Renal cortex interstitium (tissue), 11 donors: ENCODE results near the gene RPUSD1. TPM values are rescaled to one million over a fixed set of nuclear protein-coding genes. Genes with fewer than 3 reads are reported as not detected.
"Not testable (repeated sequence)": the region's sequence is repeated elsewhere in the genome, so short reads cannot be mapped to it uniquely, and the experiment has no call there.

ENCODE experiments used
- DNase-seq, 11 donors: peaks; one replicate each; pipeline ENCODE4 v3.0.0-alpha.2; 2013; ENCODE audit warnings: low read depth in 9 of 11, low spot score in 4 of 11; ENCODE audit errors: extremely low read depth in 1 of 11
- polyA plus RNA-seq, 3 donors: library from polyadenylated mRNA; unstranded; fragments of 120-200 nt; gene quantifications; one replicate each; pipeline ENCODE4 v1.2.1, GENCODE V29; 2013; ENCODE audit not compliant: insufficient read length in 3 of 3

RPUSD1 gene
- polyA plus RNA-seq, 3 donors: 9.1 to 22.4 (median 16.7) TPM

DNA sequence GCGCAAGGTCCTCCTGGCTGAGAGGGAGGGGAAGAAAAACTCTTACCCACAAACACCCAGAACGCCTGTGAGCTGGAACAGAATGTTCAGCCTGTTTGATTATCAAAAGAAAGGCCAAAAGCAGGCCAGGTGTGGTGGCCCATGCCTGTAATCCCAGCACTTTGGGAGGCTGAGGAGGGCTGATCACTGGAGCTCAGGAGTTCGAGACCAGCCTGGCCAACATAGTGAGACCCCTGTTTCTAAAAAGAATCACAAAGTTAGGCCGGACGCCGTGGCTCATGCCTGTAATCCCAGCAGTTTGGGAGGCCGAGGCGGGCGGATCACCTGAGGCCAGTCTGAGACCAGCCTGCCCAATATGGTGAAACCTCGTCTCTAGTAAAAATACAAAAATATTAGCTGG lies 11.9 kb downstream of the RPUSD1 start:
- DNase-seq: not testable (repeated sequence)

DNA sequence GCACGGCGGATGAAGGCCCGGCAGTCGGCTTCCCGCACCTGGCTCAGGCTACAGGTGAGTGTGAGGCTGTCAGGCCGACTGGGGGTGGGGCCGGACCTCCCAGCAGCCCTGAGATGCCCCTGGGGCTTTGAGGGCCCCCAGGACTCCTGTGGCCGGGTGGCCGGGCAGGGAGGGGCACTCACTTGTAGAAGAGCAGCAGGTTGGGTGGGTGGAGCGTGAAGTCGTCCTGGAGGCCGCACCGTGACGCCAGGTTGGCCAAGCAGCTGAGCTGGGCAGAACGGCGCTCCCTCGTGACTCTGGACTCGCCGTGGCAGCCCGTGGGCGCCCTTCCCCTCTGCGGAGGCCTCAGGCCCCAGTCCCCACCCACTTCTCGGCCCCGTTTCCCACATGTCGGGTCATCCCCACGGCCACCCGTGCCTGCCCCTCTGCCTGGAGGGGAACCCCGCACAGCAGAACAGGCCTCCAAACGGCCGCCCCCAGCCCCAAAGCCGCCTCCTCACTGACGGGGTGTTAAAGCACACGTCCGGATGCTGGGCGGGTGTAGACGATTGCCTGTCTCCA lies 12.9 kb downstream of the RPUSD1 start:
- DNase-seq: no peak

DNA sequence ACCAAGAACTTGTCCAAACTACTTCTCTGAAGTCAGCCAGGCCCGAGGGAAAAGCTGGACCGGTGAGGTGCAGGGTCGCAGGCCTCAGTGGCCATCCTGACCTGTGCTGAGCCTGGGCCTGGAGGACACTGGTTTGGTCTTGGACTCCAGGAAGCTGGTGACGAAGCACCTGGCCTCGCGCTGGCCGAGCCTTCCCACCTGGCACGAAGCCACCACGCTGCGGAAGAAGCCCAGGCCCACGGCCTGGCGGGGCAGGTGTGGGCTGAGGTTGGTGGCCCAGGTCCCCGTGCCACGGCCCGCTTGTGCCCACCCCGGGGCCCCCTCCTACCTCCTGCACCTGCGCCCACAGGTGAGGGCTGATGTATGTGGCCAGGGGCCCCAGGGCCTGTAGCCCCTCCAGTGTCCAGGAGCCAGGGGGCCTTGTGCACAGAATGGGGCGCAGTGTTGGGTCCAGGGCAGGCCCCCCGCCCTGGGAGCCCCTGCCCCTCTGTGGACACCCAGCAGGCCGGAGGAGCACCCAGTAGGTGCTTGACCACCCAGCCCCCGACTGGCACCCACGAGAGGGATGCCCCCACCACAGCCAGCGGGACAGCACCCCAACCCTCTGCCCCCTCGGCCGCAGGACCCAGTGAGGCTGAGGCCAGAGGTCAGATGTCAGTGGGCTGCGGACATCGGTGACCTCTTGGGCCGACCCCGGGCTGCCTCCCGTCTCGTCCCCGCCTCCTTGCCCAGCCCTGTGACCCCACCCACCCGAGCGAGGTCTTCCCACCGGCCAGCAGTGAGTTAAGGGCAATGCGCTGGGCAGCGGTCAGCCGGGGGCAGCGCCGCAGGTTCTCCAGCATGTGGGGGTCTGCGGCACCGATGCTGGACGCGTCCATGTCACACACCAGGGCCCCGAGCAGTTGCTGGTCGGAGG lies 13.8 kb downstream of the RPUSD1 start:
- DNase-seq: no peak

DNA sequence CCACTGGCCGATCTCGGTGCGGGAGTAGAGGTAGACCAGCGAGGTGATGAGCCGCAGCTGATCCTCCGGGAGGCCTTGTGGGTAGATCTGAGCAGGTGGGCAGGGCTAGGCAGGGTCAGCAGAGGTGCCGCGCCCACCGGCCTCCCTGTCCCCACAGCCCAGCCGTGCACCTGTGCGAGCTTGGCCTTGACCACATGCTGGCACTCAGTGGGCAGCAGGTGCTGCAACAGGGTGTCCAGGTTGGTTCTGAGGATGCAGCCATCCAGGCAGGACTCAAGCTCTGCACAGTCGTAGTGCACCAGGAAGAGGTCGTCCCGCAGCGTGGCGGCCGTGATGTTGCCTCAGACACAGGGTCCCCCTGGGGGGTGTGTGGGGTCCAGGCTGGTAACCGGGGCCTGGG lies 15.2 kb downstream of the RPUSD1 start:
- DNase-seq: no peak

DNA sequence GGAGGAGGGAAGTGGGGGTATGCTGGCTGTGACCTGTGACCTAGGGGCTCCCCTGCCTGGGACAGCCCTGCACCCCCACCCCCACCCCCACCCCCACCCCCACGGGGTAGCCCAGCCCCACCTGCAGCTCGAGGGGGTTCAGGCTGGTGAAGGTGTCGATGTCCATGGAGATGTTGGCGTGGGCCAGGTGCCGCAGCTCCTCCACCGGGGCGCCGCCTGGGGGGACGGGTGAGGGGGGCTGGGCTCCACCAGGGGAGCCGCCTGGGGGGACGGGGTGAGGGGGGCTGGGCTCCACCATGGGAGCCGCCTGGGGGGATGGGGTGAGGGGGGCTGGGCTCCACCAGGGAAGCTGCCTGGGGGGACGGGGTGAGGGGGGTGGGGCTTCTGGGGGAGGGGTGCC lies 17.8 kb downstream of the RPUSD1 start:
- no peak for DNase-seq

DNA sequence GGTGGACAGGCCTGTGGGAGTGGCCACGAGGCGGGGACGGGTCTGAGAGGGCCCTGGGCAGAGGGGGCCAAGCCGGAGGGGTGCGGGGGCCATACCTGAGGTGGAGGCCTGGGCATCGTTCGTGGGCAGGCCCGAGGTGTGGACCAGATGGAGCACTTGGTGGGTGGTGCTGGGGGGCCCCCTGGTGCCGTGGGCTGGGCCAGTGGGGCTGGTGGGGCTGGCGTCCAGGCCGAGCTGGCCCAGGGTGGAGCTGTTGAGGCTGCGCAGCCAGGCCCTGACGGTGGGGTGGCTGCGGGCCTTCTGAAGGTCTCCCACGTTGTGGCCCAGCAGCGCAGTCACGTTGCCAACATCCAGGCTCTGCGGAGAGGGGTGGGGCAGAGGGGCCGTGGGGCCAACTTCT lies 18.2 kb downstream of the RPUSD1 start:
- DNase-seq: no peak

DNA sequence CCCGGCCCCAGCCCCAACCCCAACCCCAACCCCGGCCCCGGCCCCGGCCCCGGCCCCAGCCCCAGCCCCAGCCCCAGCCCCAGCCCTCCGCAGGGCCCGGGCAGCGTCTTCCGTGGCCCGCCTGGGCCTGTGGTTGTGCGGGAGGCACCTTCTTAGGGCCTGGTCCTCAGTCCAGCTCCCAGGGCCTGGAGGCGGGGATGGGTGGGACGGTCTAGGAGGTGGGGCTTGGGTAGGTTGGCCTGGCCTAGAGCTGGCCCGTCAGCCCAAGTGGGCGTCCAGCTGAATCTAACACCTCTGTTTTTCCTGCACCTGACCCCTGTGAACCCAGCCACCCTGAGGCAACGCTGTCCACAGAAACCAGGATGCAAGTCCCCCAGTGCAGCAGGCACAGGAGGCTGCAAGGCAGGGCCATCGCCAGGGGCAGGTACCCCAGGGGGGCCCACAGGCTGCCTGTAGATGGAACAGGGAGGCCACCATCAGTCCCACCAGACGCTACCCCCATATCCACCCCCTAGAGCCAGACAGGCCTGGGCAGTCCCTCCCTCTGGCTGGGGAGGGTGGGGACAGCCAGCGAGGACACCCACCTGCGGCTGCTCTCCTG lies 18.9 kb downstream of the RPUSD1 start:
- DNase-seq: no peak

DNA sequence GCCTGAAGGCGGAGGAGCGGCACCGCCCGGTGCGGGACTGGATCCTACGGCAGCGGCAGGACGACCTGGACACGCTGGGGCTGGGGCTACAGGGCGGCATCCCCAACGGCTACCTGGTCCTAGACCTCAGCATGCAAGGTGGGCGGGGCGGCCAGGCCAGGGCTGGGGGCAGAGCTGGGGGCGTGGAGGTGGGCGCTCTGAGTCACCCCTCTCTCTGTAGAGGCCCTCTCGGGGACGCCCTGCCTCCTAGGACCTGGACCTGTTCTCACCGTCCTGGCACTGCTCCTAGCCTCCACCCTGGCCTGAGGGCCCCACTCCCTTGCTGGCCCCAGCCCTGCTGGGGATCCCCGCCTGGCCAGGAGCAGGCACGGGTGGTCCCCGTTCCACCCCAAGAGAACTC lies 19.8 kb downstream of the RPUSD1 start:
- no peak for DNase-seq

DNA sequence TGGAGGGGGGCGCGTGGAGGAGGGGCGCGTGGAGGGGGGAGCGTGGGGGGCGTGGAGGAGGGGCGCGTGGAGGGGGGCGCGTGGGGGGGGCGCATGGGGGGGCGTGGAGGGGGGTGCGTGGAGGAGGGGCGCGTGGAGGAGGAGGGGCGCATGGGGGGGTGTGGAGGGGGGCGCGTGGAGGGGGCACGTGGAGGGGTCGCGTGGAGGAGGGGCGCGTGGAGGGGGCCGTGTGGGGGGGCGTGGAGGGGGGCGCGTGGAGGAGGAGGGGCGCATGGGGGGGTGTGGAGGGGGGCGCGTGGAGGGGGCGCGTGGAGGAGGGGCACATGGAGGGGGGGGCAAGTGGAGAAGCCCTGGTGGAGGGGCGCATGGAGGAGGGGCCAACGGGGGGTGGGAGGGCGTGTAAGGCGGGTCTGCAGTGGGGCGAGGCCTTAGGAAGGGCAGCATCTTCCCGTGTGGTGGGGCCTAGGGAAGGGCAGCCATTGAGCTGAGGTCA lies 20.4 kb downstream of the RPUSD1 start:
- no peak for DNase-seq

DNA sequence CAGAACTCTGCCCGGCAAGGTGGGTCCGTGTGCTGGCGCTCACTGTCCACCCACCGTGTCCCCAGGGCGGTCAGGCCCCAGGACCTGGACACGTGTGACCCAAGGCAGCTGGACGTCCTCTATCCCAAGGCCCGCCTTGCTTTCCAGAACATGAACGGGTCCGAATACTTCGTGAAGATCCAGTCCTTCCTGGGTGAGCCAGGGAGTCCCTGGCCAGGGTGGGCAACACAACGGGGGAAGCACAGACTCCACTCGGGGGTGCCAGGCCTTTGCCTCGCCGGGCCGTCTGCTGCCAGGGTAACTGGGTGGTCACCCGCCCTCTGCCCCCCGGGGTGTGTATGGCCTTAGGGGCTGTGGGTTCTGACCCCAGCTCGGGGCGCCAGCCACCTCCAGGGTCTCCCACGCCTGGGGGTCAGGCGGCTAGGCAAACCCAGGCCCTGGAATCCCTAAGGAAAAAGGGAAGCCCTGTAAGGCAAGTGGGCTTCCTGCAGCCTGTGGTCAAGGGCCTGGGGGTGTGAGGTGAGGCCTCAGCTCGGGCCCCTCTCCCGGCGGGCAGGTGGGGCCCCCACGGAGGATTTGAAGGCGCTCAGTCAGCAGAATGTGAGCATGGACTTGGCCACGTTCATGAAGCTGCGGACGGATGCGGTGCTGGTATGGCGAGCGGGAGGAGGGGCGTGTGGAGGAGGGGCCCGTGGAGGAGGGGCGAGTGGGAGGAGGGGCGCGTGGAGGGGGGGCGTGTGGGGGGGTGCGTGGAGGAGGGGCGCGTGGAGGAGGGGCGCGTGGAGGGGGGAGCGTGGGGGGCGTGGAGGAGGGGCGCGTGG lies 21.2 kb downstream of the RPUSD1 start:
- no peak for DNase-seq

DNA sequence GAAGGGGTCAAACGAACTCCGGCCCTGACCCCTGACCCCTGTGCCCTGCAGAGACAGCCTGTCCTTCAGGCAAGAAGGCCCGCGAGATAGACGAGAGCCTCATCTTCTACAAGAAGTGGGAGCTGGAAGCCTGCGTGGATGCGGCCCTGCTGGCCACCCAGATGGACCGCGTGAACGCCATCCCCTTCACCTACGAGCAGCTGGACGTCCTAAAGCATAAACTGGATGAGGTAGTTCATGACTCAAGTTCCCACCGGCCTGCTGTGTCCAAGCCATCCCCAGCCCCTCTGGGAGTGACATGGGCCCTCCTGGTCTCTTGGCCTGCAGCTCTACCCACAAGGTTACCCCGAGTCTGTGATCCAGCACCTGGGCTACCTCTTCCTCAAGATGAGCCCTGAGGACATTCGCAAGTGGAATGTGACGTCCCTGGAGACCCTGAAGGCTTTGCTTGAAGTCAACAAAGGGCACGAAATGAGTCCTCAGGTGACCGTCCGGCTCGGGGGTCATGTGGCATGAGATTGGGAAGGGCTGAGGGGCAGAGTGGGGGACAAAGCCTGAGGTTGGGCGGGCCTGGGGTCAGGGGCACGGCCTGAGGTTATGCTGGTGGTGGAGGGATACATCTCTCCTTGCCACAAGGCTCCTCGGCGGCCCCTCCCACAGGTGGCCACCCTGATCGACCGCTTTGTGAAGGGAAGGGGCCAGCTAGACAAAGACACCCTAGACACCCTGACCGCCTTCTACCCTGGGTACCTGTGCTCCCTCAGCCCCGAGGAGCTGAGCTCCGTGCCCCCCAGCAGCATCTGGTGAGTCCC lies 22.0 kb downstream of the RPUSD1 start:
- DNase-seq: no peak

DNA sequence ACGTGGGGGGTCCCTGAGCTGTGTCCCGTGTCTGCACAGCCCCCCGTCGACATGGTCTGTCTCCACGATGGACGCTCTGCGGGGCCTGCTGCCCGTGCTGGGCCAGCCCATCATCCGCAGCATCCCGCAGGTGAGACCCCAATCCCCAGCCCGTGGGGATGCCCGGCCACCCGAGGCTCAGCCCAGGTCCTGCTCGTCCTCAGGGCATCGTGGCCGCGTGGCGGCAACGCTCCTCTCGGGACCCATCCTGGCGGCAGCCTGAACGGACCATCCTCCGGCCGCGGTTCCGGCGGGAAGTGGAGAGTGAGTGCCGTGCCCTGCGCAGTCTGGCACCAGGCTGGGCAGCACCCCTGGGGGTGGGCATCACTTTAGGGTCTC lies 22.7 kb downstream of the RPUSD1 start:
- DNase-seq: no peak

DNA sequence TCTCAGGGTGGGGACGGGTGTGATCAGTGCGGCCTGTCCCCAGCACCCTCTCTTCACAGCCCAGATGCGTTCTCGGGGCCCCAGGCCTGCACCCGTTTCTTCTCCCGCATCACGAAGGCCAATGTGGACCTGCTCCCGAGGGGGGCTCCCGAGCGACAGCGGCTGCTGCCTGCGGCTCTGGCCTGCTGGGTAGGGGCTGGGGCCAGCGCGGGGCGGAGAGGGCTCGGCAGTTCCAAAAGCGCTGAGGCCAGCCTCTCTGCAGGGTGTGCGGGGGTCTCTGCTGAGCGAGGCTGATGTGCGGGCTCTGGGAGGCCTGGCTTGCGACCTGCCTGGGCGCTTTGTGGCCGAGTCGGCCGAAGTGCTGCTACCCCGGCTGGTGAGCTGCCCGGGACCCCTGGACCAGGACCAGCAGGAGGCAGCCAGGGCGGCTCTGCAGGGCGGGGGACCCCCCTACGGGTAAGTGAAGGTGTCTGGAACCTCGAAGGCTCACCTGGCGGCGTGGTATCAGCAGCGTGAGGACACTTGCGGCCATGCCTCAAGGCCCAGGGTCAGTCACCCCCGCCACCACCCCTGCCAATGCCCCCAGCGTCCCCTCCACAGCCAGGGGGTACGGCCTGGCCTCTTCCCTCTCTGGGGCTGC lies 23.2 kb downstream of the RPUSD1 start:
- no peak for DNase-seq

DNA sequence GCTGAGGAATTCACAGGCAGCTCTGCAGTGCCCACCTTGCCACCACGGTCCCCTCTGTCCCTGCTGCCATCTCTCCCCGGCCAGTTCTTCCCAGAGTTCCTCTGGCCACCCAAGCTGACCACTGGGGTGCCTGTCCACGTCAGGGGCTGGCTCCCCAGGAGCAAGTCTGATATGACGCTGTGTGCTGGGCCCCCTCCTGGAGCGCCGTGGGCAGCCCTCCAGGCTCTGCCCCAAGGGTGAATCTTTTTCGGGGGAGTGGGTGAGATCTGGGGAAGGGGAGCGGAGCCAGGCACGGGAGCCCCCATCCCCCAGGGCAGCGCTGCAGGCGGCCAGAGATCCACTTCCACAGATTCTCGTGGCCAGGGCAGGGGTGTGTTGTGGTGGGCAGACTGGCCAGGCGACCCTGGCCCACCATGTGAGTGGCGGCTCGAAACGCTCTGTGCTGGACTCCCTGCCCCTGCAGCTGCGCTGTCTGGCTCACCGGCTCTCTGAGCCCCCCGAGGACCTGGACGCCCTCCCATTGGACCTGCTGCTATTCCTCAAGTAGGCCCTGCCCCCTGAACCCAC lies 23.9 kb downstream of the RPUSD1 start:
- DNase-seq: no peak

DNA sequence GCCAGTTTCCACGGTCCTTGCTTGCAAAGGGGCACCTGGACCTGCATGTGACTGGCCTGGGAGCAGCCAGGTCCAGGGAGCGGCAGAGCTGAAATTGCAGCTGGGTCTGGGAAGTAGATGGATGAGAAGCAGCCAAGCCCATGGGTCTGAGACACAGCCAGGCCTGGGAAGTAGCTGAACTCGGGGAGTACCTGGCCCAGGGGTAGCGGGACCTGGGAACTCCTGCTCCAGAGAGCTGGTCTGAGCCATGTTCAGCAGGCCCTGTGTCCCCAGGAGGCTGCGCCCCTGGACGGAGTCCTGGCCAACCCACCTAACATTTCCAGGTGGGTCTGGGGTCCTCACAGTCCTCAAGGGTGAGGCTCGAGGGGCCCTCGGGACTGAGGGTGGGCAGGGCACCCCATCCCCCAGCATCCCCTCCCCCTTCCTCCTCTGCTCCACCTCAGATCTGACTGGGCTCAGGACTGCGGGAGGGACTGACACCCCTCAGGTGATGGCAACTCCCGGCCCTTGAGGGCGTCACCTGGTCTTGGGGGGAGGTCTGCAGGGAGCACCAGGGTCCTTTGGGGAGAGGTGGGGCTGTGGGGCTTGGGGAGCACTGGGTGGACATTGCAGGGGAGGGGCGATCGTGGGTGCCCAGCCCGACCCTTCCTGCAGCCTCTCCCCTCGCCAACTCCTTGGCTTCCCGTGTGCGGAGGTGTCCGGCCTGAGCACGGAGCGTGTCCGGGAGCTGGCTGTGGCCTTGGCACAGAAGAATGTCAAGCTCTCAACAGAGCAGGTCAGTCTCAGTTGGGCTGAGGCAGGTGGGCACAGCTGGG lies 24.6 kb downstream of the RPUSD1 start:
- DNase-seq: no peak

DNA sequence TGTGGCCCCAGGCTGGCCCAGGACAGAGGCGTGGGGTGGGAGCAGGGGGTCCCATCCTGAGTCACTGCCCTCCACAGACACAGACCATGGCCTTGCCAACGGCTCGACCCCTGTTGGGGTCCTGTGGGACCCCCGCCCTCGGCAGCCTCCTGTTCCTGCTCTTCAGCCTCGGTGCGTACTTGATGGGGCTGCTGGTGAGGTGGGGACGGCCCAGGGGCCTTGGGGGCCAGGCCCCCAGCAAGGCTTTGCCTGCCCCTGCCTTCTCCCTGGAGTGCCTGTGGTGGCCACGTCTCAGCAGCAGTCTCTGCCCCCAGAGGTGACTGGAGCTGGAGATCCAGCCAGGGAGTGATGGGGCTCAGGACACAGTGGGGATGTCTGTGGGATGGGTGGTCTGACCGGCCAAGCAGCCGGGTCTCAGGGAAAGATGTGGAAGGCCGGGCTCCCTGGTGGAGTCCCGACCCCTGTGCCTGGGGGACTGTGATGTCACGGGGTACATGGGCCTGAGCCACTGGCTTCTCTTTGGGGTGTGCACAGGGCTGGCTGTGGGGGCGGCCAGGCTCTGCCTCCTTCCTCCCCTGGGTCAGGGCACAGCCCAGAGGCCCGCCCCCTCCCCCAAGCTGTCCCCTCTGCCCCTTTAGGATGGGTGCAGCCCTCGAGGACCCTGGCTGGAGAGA lies 25.4 kb downstream of the RPUSD1 start:
- DNase-seq: no peak
